Stimulated activated CD4-positive, alpha-beta T cell treated with anti-CD3 and anti-CD28 coated beads, Interleukin-4, amount 100 ng/mL, for 24 hours (primary cell): Measurements from ENCODE around the gene NF1.

ENCODE experiments used
- DNase-seq: peaks from one replicate; pipeline ENCODE4 v3.0.0-alpha.2; 2020

NF1 gene

GRCh38 chr17:31299624-31300023, 204.8 kb downstream of the NF1 start:
- no peak for DNase-seq

- DNase-seq, result no peak
These were observed 212.9 kb downstream of the NF1 start for GRCh38 chr17:31307640-31308039.

- DNase-seq, result no peak
These were observed 213.9 kb downstream of the NF1 start for GRCh38 chr17:31308372-31309334.

GRCh38 chr17:31309556-31309955, 214.8 kb downstream of the NF1 start:
- DNase-seq, result no peak

GRCh38 chr17:31310260-31310659, 215.5 kb downstream of the NF1 start:
- DNase-seq, result peak; percentile 44

- DNase-seq, result no peak
These were observed 216.1 kb downstream of the NF1 start for GRCh38 chr17:31310886-31311285.

GRCh38 chr17:31311526-31311925, 216.7 kb downstream of the NF1 start:
- no peak for DNase-seq

GRCh38 chr17:31312223-31312622, 217.4 kb downstream of the NF1 start:
- DNase-seq, result peak; percentile 27

- DNase-seq, result peak; percentile 31
These were observed 219.4 kb downstream of the NF1 start, which contains the start of gene EVI2B for GRCh38 chr17:31313982-31314781. TSS of gene EVI2B (minus strand) at chr17:31314054. CDS start at chr17:31305609, 8,445 bp downstream.

GRCh38 chr17:31314782-31315100, 220.0 kb downstream of the NF1 start:
- DNase-seq, result no peak

- peak; percentile 70 for DNase-seq
These were observed 223.6 kb downstream of the NF1 start for GRCh38 chr17:31318298-31318801.

GRCh38 chr17:31318851-31319661, 224.3 kb downstream of the NF1 start:
- DNase-seq, result no peak

GRCh38 chr17:31320241-31320640, 225.5 kb downstream of the NF1 start:
- no peak for DNase-seq

GRCh38 chr17:31320791-31321190, 226.0 kb downstream of the NF1 start:
- DNase-seq, result no peak

- DNase-seq, result peak; percentile 85
These were observed 226.7 kb downstream of the NF1 start, which contains the start of gene EVI2A for GRCh38 chr17:31321481-31321880. TSS of gene EVI2A (minus strand) at chr17:31321622. CDS start at chr17:31319013, 2,609 bp downstream.

GRCh38 chr17:31321966-31322365, 227.2 kb downstream of the NF1 start:
- DNase-seq, result peak; percentile 23

- no peak for DNase-seq
These were observed 228.8 kb downstream of the NF1 start for GRCh38 chr17:31323551-31323950.

GRCh38 chr17:31327534-31328159, 232.9 kb downstream of the NF1 start:
- no peak for DNase-seq

GRCh38 chr17:31328160-31328535, 233.4 kb downstream of the NF1 start:
- no peak for DNase-seq

- DNase-seq, result no peak
These were observed 234.4 kb downstream of the NF1 start for GRCh38 chr17:31329221-31329620.

GRCh38 chr17:31339906-31340661, 245.3 kb downstream of the NF1 start:
- no peak for DNase-seq
